HFFc6 (cell line): Measurements from ENCODE around the gene MT1M. TPM values are rescaled to one million over a fixed set of nuclear protein-coding genes. Genes with fewer than 3 reads are reported as not detected.

Experiments used
- DNase-seq: peaks from one replicate; pipeline ENCODE4 v3.0.0-alpha.2; 2018
- H3K27ac Mint-ChIP-seq: 2 replicates; pipeline ENCODE4 v1.8.0; 2020; ENCODE audit warnings: mild to moderate bottlenecking, mixed read lengths
- H3K27me3 Mint-ChIP-seq: 2 replicates; pipeline ENCODE4 v1.8.0; 2021; ENCODE audit warnings: mild to moderate bottlenecking, moderate library complexity, mixed read lengths; ENCODE audit not compliant: insufficient read depth
- H3K36me3 Mint-ChIP-seq: 2 replicates; pipeline ENCODE4 v1.8.0; 2021; ENCODE audit warnings: low read depth, mixed read lengths
- H3K4me1 Mint-ChIP-seq: 2 replicates; pipeline ENCODE4 v1.8.0; 2020; ENCODE audit warnings: low read depth, mixed read lengths
- H3K4me3 Mint-ChIP-seq: 2 replicates; pipeline ENCODE4 v1.8.0; 2020; ENCODE audit warnings: mild to moderate bottlenecking, moderate library complexity, mixed read lengths
- H3K9me3 Mint-ChIP-seq: 2 replicates; pipeline ENCODE4 v1.8.0; 2020; ENCODE audit warnings: mild to moderate bottlenecking, mixed read lengths
- CTCF ChIP-seq: fragments of 200-600 bp; sonication (generic); IDR thresholded peaks from 2 replicates; pipeline ENCODE4 v1.5.0; 2021; ENCODE audit warnings: antibody characterized with exemption, mild to moderate bottlenecking
- total RNA-seq, 6 experiments: library from RNA; stranded (reverse); fragmentation: NEBNext Ultra II Directional; extraction: Animal tissue kit (Norgen Biotek cat#: 25700); gene quantifications; 2 replicates in 1 of 6; 3 replicates in 5 of 6; pipeline ENCODE4 v1.2.3, GENCODE V29; 2021

The MT1M gene
- total RNA-seq, 6 experiments from 2014 or later = 0.21 to 0.41 (median 0.28) TPM; not detected in 1

GRCh38 chr16:56649271-56649670 is 16.8 kb downstream of the MT1M start:
- Mint-ChIP-seq H3K27ac (no peak overlapping the region), H3K4me1 (no peaks in the 10 kb centered on the region), H3K4me3 (no peak overlapping the region), H3K9me3 (no peaks in the 10 kb centered on the region), H3K36me3 (no peaks in the 10 kb centered on the region), H3K27me3 (peaks cover 76% of the 10 kb centered on the region)
- no peak for DNase-seq
- TF ChIP-seq CTCF = no peak

- Mint-ChIP-seq H3K9me3 (no peaks in the 10 kb centered on the region), H3K36me3 (no peaks in the 10 kb centered on the region), H3K27me3 (peaks cover 72% of the 10 kb centered on the region), H3K27ac (no peak overlapping the region), H3K4me3 (no peak overlapping the region), H3K4me1 (no peaks in the 10 kb centered on the region)
- no peak for TF ChIP-seq CTCF
- no peak for DNase-seq
Observed at GRCh38 chr16:56649820-56650219, 17.4 kb downstream of the MT1M start.

GRCh38 chr16:56651586-56651985 is 19.1 kb downstream of the MT1M start, which contains the start of gene MT1B:
MT1B (plus strand) TSS chr16:56651886; CDS start chr16:56651954, 68 bp downstream.
- no peaks in the 10 kb centered on the region for H3K36me3 Mint-ChIP-seq
- H3K27me3 Mint-ChIP-seq = peaks cover 66% of the 10 kb centered on the region
- no peak within 1 kb of the TSS for H3K27ac Mint-ChIP-seq
- no peaks in the 10 kb centered on the region for H3K4me1 Mint-ChIP-seq
- H3K4me3 Mint-ChIP-seq = no peak within 1 kb of the TSS
- no peak for DNase-seq
- no peaks in the 10 kb centered on the region for H3K9me3 Mint-ChIP-seq
- no peak for TF ChIP-seq CTCF

- Mint-ChIP-seq H3K36me3 (no peaks in the 10 kb centered on the region), H3K4me3 (no peak overlapping the region), H3K4me1 (no peaks in the 10 kb centered on the region), H3K9me3 (no peaks in the 10 kb centered on the region), H3K27ac (no peak overlapping the region), H3K27me3 (peaks cover 66% of the 10 kb centered on the region)
- no peak for DNase-seq
- no peak for TF ChIP-seq CTCF
Observed at GRCh38 chr16:56652600-56652999, 20.1 kb downstream of the MT1M start.

GRCh38 chr16:56653218-56653617 is 20.8 kb downstream of the MT1M start:
- no peak for DNase-seq
- Mint-ChIP-seq H3K4me3 (no peak overlapping the region), H3K27ac (no peak overlapping the region), H3K9me3 (no peaks in the 10 kb centered on the region), H3K4me1 (peaks cover 6% of the 10 kb centered on the region), H3K36me3 (0 out of 2 replicates have a peak, but pooled peaks cover 3% of the 10 kb centered on the region), H3K27me3 (peaks cover 65% of the 10 kb centered on the region)
- TF ChIP-seq CTCF = no peak
